GM23338 (cell line): ENCODE data around the gene SELPLG.

Experiments used
- POLR2AphosphoS5 ChIP-seq: IDR thresholded peaks from 2 replicates; pipeline ENCODE4 v1.6.1; 2016; ENCODE audit warnings: antibody characterized with exemption, low read depth
- TF ChIP-seq, protein P1 (sequence below), 2 experiments: fragments of 200-600 bp in 1 of 2; sonication (generic) in 1 of 2; conservative IDR thresholded peaks; 2 replicates each; pipeline versions ENCODE4 v1.5.1 to v1.6.1; 2016 to 2017; ENCODE audit warnings: antibody characterized with exemption in 2 of 2, low read depth in 2 of 2, mild to moderate bottlenecking in 2 of 2, moderate library complexity in 1 of 2

DNA sequence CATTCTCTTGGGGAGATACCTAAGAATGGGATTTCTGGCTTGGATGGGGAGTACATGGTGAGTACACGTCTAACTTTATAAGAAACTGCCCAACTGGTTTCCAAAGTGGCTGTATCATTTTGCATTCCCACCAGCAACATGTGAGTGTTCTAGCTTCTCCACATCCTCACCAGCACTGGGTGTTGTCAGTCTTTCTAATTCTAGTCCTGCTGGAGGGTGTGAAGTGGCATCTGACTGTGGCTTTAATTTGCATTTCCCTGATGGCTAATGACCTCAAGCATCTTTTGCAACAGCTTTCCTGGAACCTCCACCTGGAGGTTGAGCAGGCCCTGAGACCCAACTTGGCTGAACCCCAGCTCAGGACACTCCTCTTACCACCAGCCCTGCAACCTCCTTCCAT, 17.8 kb downstream of the SELPLG start:
- TF ChIP-seq, protein P1, sequence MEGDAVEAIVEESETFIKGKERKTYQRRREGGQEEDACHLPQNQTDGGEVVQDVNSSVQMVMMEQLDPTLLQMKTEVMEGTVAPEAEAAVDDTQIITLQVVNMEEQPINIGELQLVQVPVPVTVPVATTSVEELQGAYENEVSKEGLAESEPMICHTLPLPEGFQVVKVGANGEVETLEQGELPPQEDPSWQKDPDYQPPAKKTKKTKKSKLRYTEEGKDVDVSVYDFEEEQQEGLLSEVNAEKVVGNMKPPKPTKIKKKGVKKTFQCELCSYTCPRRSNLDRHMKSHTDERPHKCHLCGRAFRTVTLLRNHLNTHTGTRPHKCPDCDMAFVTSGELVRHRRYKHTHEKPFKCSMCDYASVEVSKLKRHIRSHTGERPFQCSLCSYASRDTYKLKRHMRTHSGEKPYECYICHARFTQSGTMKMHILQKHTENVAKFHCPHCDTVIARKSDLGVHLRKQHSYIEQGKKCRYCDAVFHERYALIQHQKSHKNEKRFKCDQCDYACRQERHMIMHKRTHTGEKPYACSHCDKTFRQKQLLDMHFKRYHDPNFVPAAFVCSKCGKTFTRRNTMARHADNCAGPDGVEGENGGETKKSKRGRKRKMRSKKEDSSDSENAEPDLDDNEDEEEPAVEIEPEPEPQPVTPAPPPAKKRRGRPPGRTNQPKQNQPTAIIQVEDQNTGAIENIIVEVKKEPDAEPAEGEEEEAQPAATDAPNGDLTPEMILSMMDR (conservative IDR thresholded peaks at IDR 0.05; ENCODE audit: low read depth in 2 of 2): no peak
- TF ChIP-seq POLR2AphosphoS5: no peak
